IMR-90 (cell line): ENCODE measurements around the gene HOOK1. TPM values are rescaled to one million over a fixed set of nuclear protein-coding genes. Genes with fewer than 3 reads are reported as not detected.

ENCODE experiments used
- ATAC-seq: fragments of 200-7000 bp; cut with Tn5 transposase; 2 replicates; pipeline ENCODE4 v1.9.1; 2020; ENCODE audit warnings: low read depth, mild to moderate bottlenecking, moderate library complexity
- BruUV-seq: library from RNA; stranded (reverse); fragments of 400-500 nt; replicated peaks from 2 replicates; lab custom pipeline; 2021; lab: Mats Ljungman, UMichigan
- CTCF ChIA-PET: fragments of 300-600 bp; formaldehyde crosslinking; extraction: SDS; loops from one replicate; lab custom pipeline; 2021; ENCODE audit warnings: antibody characterized with exemption; lab: Yijun Ruan, JAX
- POLR2A ChIA-PET: fragments of 300-600 bp; sonication (Branson Sonifier 250); formaldehyde crosslinking; loops from one replicate; lab custom pipeline; 2022; ENCODE audit warnings: antibody characterized with exemption; ENCODE audit not compliant: unreplicated experiment; lab: Charles Lee
- DNase-seq: peaks from one replicate; pipeline ENCODE4 v3.0.0; 2013
- H2AFZ ChIP-seq: replicated peaks from 2 replicates; pipeline ENCODE3; 2013; ENCODE audit warnings: low read length, mild to moderate bottlenecking; ENCODE audit not compliant: poor library complexity
- H2AK5ac ChIP-seq: 2 replicates; pipeline ENCODE4 v1.6.1; 2013; ENCODE audit warnings: low read depth, low read length, inconsistent platforms
- H2AK9ac ChIP-seq: replicated peaks from 2 replicates; pipeline ENCODE3; 2013; ENCODE audit warnings: mild to moderate bottlenecking, low read depth, low read length, moderate library complexity; ENCODE audit not compliant: poor library complexity
- H2BK120ac ChIP-seq: 2 replicates; pipeline ENCODE4 v1.6.1; 2013; ENCODE audit warnings: low read depth, low read length, inconsistent platforms
- H2BK15ac ChIP-seq: 3 replicates; pipeline ENCODE4 v1.6.1; 2013; ENCODE audit warnings: low read depth, low read length, inconsistent platforms
- H2BK20ac ChIP-seq: 2 replicates; pipeline ENCODE4 v1.6.1; 2013; ENCODE audit warnings: low read depth, mild to moderate bottlenecking, inconsistent platforms, low read length, moderate library complexity
- H2BK5ac ChIP-seq: 2 replicates; pipeline ENCODE4 v1.6.1; 2013; ENCODE audit warnings: mild to moderate bottlenecking, low read depth, low read length, inconsistent platforms; ENCODE audit not compliant: poor library complexity, severe bottlenecking
- H3K14ac ChIP-seq: replicated peaks from 2 replicates; pipeline ENCODE4 v1.6.1; 2013; ENCODE audit warnings: low read depth, low read length, inconsistent platforms
- H3K18ac ChIP-seq: 2 replicates; pipeline ENCODE4 v1.6.1; 2013; ENCODE audit warnings: low read depth, low read length, control low read depth
- H3K23ac ChIP-seq: 2 replicates; pipeline ENCODE4 v1.6.1; 2013; ENCODE audit warnings: low read depth, low read length, inconsistent platforms
- H3K27ac ChIP-seq: 2 replicates; pipeline ENCODE4 v1.5.1; 2013; ENCODE audit warnings: mild to moderate bottlenecking, control low read depth, low read length; ENCODE audit not compliant: insufficient read depth
- H3K27me3 ChIP-seq: 2 replicates; pipeline ENCODE4 v1.6.1; 2013; ENCODE audit warnings: low read length; ENCODE audit not compliant: control insufficient read depth, insufficient read depth
- H3K36me3 ChIP-seq: 2 replicates; pipeline ENCODE4 v1.6.1; 2013; ENCODE audit warnings: low read length, mixed read lengths; ENCODE audit not compliant: control insufficient read depth, insufficient read depth
- H3K4ac ChIP-seq: 2 replicates; pipeline ENCODE4 v1.6.1; 2013; ENCODE audit warnings: low read depth, low read length, inconsistent platforms
- H3K4me1 ChIP-seq: 2 replicates; pipeline ENCODE4 v1.6.1; 2013; ENCODE audit warnings: low read length, mixed read lengths; ENCODE audit not compliant: control insufficient read depth, insufficient read depth
- H3K4me2 ChIP-seq: 2 replicates; pipeline ENCODE4 v1.6.1; 2013; ENCODE audit warnings: low read depth, mild to moderate bottlenecking, control low read depth, low read length, moderate library complexity
- H3K4me3 ChIP-seq: 2 replicates; pipeline ENCODE4 v1.5.1; 2013; ENCODE audit warnings: low read depth, mild to moderate bottlenecking, control low read depth, low read length, moderate library complexity; ENCODE audit not compliant: insufficient read depth
- H3K56ac ChIP-seq: 2 replicates; pipeline ENCODE4 v1.6.1; 2013; ENCODE audit warnings: low read length, inconsistent platforms; ENCODE audit not compliant: insufficient read depth; ENCODE audit errors: extremely low read depth
- H3K79me1 ChIP-seq, 2 experiments: 2 replicates each; pipeline ENCODE4 v1.6.1; 2013; ENCODE audit warnings: low read length in 2 of 2, inconsistent platforms in 1 of 2, low read depth in 1 of 2
- H3K9ac ChIP-seq: 2 replicates; pipeline ENCODE4 v1.6.1; 2013; ENCODE audit warnings: low read depth, low read length, control low read depth
- H3K9me1 ChIP-seq: 2 replicates; pipeline ENCODE4 v1.6.1; 2013; ENCODE audit warnings: low read length, inconsistent platforms; ENCODE audit not compliant: insufficient read depth
- H3K9me3 ChIP-seq: 2 replicates; pipeline ENCODE4 v1.6.1; 2013; ENCODE audit warnings: low read length; ENCODE audit not compliant: control insufficient read depth, insufficient read depth
- H4K20me1 ChIP-seq: 2 replicates; pipeline ENCODE4 v1.6.1; 2013; ENCODE audit warnings: low read length, inconsistent platforms; ENCODE audit not compliant: insufficient read depth
- H4K5ac ChIP-seq: 2 replicates; pipeline ENCODE4 v1.6.1; 2013; ENCODE audit warnings: mild to moderate bottlenecking, low read depth, low read length, control low read depth
- H4K8ac ChIP-seq, 2 experiments: 2 replicates each; pipeline ENCODE4 v1.6.1; 2013; ENCODE audit warnings: low read depth in 2 of 2, low read length in 2 of 2, control low read depth in 1 of 2, inconsistent platforms in 1 of 2
- H4K91ac ChIP-seq: 2 replicates; pipeline ENCODE4 v1.6.1; 2013; ENCODE audit warnings: low read depth, low read length, inconsistent platforms; ENCODE audit not compliant: insufficient read depth
- BHLHE40 ChIP-seq: fragments of 150-350 bp; IDR thresholded peaks from 2 replicates; pipeline ENCODE4 v1.6.1; 2016; ENCODE audit warnings: mild to moderate bottlenecking, low read depth, low read length
- CEBPB ChIP-seq: IDR thresholded peaks from 2 replicates; pipeline ENCODE4 v1.6.1; 2012; ENCODE audit warnings: low read depth, low read length, improper control_type of control experiment
- ELK1 ChIP-seq: fragments of 150-350 bp; IDR thresholded peaks from 2 replicates; pipeline ENCODE4 v1.6.1; 2016; ENCODE audit warnings: low read depth, mild to moderate bottlenecking, low read length, moderate library complexity, borderline replicate concordance
- FOS ChIP-seq: fragments of 150-350 bp; IDR thresholded peaks from 2 replicates; pipeline ENCODE4 v1.6.1; 2016; ENCODE audit warnings: low read depth, low read length
- MAFK ChIP-seq: IDR thresholded peaks from 2 replicates; pipeline ENCODE4 v1.6.1; 2012; ENCODE audit warnings: low read depth, low read length, improper control_type of control experiment
- MAZ ChIP-seq: IDR thresholded peaks from 2 replicates; pipeline ENCODE4 v1.6.1; 2012; ENCODE audit warnings: low read depth, mild to moderate bottlenecking, low read length, improper control_type of control experiment, moderate library complexity, borderline replicate concordance
- NFE2L2 ChIP-seq: fragments of 150-350 bp; IDR thresholded peaks from 2 replicates; pipeline ENCODE4 v1.6.1; 2016; ENCODE audit warnings: low read depth, mild to moderate bottlenecking, low read length
- RAD21 ChIP-seq: IDR thresholded peaks from 2 replicates; pipeline ENCODE4 v1.6.1; 2012; ENCODE audit warnings: low read length, improper control_type of control experiment
- RCOR1 ChIP-seq: IDR thresholded peaks from 2 replicates; pipeline ENCODE4 v1.6.1; 2012; ENCODE audit warnings: mild to moderate bottlenecking, low read length, improper control_type of control experiment; ENCODE audit not compliant: insufficient replicate concordance
- RFX5 ChIP-seq: IDR thresholded peaks from 2 replicates; pipeline ENCODE4 v1.8.0; 2012; ENCODE audit warnings: low read depth, mild to moderate bottlenecking, low read length, moderate library complexity
- SMC3 ChIP-seq: fragments of 150-350 bp; IDR thresholded peaks from 2 replicates; pipeline ENCODE4 v1.6.1; 2016; ENCODE audit warnings: low read depth, mild to moderate bottlenecking, antibody characterized with exemption, low read length, moderate library complexity
- WGBS, 2 experiments: methylation state at CpG; one replicate each; pipeline versions ENCODE4 v1.1.5 to v1.1.7; 2013; ENCODE audit warnings: missing lambda C conversion rate in 2 of 2; ENCODE audit not compliant: insufficient read length in 1 of 2; ENCODE audit errors: extremely low coverage in 2 of 2; 5-methylcytosine and 5-hydroxymethylcytosine counted together
- dilution Hi-C: fragments of 300-500 bp; cut with HindIII; formaldehyde crosslinking; loops from one replicate; pipeline ENCODE4 v1.14.3; 2018; ENCODE audit warnings: low sequenced_read_pairs; ENCODE audit not compliant: unreplicated experiment
- in situ Hi-C: fragments of 300-500 bp; cut with MboI; formaldehyde crosslinking; loops from 3 replicates; pipeline ENCODE4 v1.14.3; 2019; ENCODE audit warnings: low sequenced_read_pairs, inconsistent platforms, mixed read lengths
- intact Hi-C: fragments of 100-400 bp; cut with micrococcal nuclease; formaldehyde crosslinking; loops from 2 replicates; pipeline ENCODE4 v1.10.0; 2022
- polyA plus RNA-seq, 3 experiments: library from polyadenylated mRNA; depleted of rRNA; stranded (reverse); fragments of >200 nt; gene quantifications; 2 replicates each; pipeline ENCODE4 v1.2.3, GENCODE V29; 2012; ENCODE audit warnings: low replicate concordance in 1 of 3
- total RNA-seq: library from RNA; depleted of rRNA; stranded (reverse); fragments of >200 nt; gene quantifications from 2 replicates; pipeline ENCODE4 v1.2.3, GENCODE V29; 2012
- TF ChIP-seq, protein P1 (sequence below): fragments of 150-350 bp; IDR thresholded peaks from 2 replicates; pipeline ENCODE4 v1.6.1; 2017; ENCODE audit warnings: mild to moderate bottlenecking, antibody characterized with exemption, low read length, low read depth

Gene HOOK1
- total and polyA plus RNA-seq, 2 of the 4 experiments (the other 2 are of a cell fraction): not detected

- H3K27me3 ChIP-seq: no peaks in the 10 kb centered on the region; the same call in 1 of the 2 replicates
- H4K8ac ChIP-seq: no peak overlapping the region
- no peak overlapping the region for H2AK9ac ChIP-seq
- no peak overlapping the region for H3K14ac ChIP-seq
- H3K4me1 ChIP-seq: no peaks in the 10 kb centered on the region
- intact Hi-C loops: no loop called here
- H4K20me1 ChIP-seq: no peaks in the 10 kb centered on the region
- ATAC-seq: no peak
- no TSS peak for BruUV-seq
- no peak overlapping the region for H4K5ac ChIP-seq
- H3K56ac ChIP-seq: no peak overlapping the region
- H2BK120ac ChIP-seq: no peak overlapping the region
- H3K9me3 ChIP-seq: no peaks in the 10 kb centered on the region
- no peak overlapping the region for H3K27ac ChIP-seq
- no peak overlapping the region for H3K9ac ChIP-seq
- no peak overlapping the region for H3K4ac ChIP-seq
- H2BK20ac ChIP-seq: no peak overlapping the region
- no peak for DNase-seq
- H3K23ac ChIP-seq: no peak overlapping the region
- no peak overlapping the region for H4K91ac ChIP-seq
- no peak overlapping the region for H2AK5ac ChIP-seq
- no peak overlapping the region for H3K4me3 ChIP-seq
- no peak overlapping the region for H2BK5ac ChIP-seq
- TF ChIP-seq BHLHE40 (no peak), RAD21 (no peak), FOS (no peak), ELK1 (no peak), NFE2L2 (no peak), CEBPB (no peak), RCOR1 (no peak), SMC3 (no peak), MAZ (no peak), RFX5 (no peak), MAFK (no peak)
- TF ChIP-seq, protein P1, sequence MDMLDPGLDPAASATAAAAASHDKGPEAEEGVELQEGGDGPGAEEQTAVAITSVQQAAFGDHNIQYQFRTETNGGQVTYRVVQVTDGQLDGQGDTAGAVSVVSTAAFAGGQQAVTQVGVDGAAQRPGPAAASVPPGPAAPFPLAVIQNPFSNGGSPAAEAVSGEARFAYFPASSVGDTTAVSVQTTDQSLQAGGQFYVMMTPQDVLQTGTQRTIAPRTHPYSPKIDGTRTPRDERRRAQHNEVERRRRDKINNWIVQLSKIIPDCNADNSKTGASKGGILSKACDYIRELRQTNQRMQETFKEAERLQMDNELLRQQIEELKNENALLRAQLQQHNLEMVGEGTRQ: no peak
- H2BK15ac ChIP-seq: no peak overlapping the region
- dilution Hi-C loops: no loop called here
- no peaks in the 10 kb centered on the region for H3K79me1 ChIP-seq
- CTCF ChIA-PET: interaction anchor here (1.1 kb wide), 1 partner anchor 54 kb away, joined by 3 read pairs; no protein-coding TSS in a partner anchor
- H3K36me3 ChIP-seq: no peaks in the 10 kb centered on the region
- no peak overlapping the region for H3K18ac ChIP-seq
- H3K4me2 ChIP-seq: no peak overlapping the region
- in situ Hi-C loops: no loop called here
- POLR2A ChIA-PET: no interaction called here
- no peak overlapping the region for H2AFZ ChIP-seq
- no peaks in the 10 kb centered on the region for H3K9me1 ChIP-seq
- no CpG with 5 or more reads among the region's 7 CpGs for WGBS, 2 experiments
These were observed 78.4 kb downstream of the HOOK1 start for GRCh38 chr1:59892841-59893811.
